ENCODE results near the gene PPP6R1.

PPP6R1 gene

DNA sequence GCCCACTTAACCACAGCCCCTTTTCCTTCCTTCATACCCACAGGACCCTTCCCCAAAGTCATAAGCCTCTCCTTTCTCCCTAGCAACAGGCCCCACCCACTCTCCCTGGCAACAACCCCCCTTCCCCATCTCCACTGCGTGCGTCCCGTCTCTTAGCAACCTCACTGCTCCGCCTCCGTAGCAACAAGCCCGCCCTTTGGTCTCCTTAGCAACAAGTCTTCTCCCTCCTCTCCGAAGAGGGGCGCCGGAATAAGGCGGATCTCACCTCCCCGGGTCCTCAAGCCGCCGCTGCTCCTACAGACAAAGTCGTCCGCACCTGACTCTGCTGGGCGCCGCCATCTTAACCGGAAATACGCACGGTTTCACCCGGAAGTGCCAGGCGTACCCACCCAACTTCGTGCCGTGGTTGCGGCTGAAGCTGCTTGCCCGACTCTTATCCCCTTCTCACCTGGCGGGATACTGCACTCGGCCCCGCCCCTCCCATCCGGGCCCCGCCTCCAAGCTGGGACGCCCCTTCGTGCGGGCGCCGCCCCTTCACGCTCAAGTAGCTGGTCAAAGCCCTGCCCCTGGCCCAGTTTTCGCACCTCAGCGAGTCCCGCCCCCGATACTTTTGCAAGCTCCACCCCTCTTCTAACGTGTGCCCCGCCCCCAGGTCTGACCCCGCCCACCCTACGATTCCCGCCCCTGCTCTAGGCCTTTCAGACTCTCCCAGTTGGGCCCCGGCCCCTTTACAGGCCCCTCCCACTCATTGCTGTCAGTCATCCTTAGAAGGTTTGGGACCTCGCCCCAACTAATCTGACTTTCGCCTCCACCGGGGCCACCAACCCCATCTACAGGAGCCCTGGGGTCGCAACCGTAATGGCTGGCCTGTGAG is 21.2 kb upstream of the PPP6R1 start, which contains the start of gene HSPBP1:
TSS of gene HSPBP1 (minus strand) at position 341 of the 874 bp plus-strand sequence. CDS start 502 bp downstream, outside the sequence.
- 3 to 6% methylated on average over 34 to 50 of the region's 52 CpGs for WGBS, 2 experiments (ENCODE audit: insufficient coverage in 2 of 2)
- Histone ChIP-seq H3K36me3 (ENCODE audit: control insufficient read depth, insufficient read depth, low read length) (peaks cover 20% of the 10 kb centered on the region), H3K27ac (ENCODE audit: low read depth, low read length, severe bottlenecking) (peak within 1 kb of the TSS; percentile 85), H3K4me3 (ENCODE audit: extremely low read depth, insufficient read depth, low read length, poor library complexity, severe bottlenecking) (peak within 1 kb of the TSS; percentile 61), H3K4me1 (ENCODE audit: control insufficient read depth, insufficient read depth, low read length, poor library complexity, severe bottlenecking) (peaks cover 7% of the 10 kb centered on the region), H3K9me3 (ENCODE audit: control insufficient read depth, low read length) (no peaks in the 10 kb centered on the region)

- 1 to 2% methylated on average over 18 to 22 of the region's 23 CpGs for WGBS, 2 experiments (ENCODE audit: insufficient coverage in 2 of 2)
- H3K27ac ChIP-seq (ENCODE audit: low read depth, low read length, severe bottlenecking) = peak overlapping the region; percentile 85
Observed at GRCh38 chr19:55279340-55279739, 20.5 kb upstream of the PPP6R1 start.

DNA sequence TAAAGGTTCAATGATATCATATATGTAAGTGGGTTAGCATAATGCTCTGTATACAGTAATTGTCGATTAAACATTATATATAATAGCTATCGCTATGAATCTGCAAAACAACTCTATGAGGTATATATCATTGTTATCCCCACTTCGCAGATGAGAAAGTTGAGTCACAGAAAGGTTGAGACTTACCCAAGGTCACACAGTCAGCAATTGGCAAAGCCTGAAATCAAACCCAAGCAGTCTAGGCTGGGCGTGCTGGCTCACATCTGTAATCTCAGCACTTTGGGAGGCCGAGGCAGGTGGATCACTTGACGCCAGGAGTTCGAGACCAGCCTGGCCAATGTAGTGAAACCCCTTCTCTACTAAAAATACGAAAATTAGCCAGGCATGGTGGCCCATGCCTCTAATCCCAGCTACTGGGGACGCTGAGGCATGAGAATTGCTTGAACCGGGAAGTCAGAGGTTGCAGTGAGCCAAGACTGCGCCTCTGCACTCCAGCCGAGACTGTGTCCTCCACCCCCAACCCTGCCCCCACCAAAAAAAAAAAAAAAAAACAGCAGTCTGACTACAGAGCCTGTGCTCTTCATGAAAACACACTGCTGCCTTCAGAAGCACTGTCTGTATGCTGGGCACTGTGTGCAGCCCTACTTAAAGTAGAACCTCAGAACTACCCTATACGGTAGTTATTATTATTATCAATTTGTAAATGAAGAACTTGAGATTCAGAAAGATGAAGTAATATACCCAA is 19.7 kb upstream of the PPP6R1 start:
- WGBS, 2 experiments (ENCODE audit: insufficient coverage in 2 of 2) = 90 to 94% methylated on average over 10 of the region's 13 CpGs
- H3K36me3 ChIP-seq (ENCODE audit: control insufficient read depth, insufficient read depth, low read length) = peaks cover 30% of the 10 kb centered on the region
- no peaks in the 10 kb centered on the region for H3K9me3 ChIP-seq (ENCODE audit: control insufficient read depth, low read length)
- no peak overlapping the region for H3K27ac ChIP-seq (ENCODE audit: low read depth, low read length, severe bottlenecking)
- peak overlapping the region; percentile 61 for H3K4me3 ChIP-seq (ENCODE audit: extremely low read depth, insufficient read depth, low read length, poor library complexity, severe bottlenecking)
- peaks cover 4% of the 10 kb centered on the region for H3K4me1 ChIP-seq (ENCODE audit: control insufficient read depth, insufficient read depth, low read length, poor library complexity, severe bottlenecking)

More at GRCh38 chr19:55279340-55279739, 20.5 kb upstream of the PPP6R1 start:
- peaks cover 25% of the 10 kb centered on the region for H3K36me3 ChIP-seq (ENCODE audit: control insufficient read depth, insufficient read depth, low read length)
- H3K9me3 ChIP-seq (ENCODE audit: control insufficient read depth, low read length) = no peaks in the 10 kb centered on the region
- H3K4me1 ChIP-seq (ENCODE audit: control insufficient read depth, insufficient read depth, low read length, poor library complexity, severe bottlenecking) = peaks cover 4% of the 10 kb centered on the region
- peak overlapping the region; percentile 61 for H3K4me3 ChIP-seq (ENCODE audit: extremely low read depth, insufficient read depth, low read length, poor library complexity, severe bottlenecking)

- Histone ChIP-seq H3K9me3 (ENCODE audit: control insufficient read depth, low read length) (no peaks in the 10 kb centered on the region), H3K27ac (ENCODE audit: low read depth, low read length, severe bottlenecking) (no peak overlapping the region), H3K4me3 (ENCODE audit: extremely low read depth, insufficient read depth, low read length, poor library complexity, severe bottlenecking) (no peak overlapping the region), H3K36me3 (ENCODE audit: control insufficient read depth, insufficient read depth, low read length) (peaks cover 38% of the 10 kb centered on the region), H3K4me1 (ENCODE audit: control insufficient read depth, insufficient read depth, low read length, poor library complexity, severe bottlenecking) (peaks cover 4% of the 10 kb centered on the region)
- 85 to 89% methylated on average over 11 to 17 of the region's 17 CpGs for WGBS, 2 experiments (ENCODE audit: insufficient coverage in 2 of 2)
Observed at GRCh38 chr19:55277494-55277893, 18.7 kb upstream of the PPP6R1 start.

- Histone ChIP-seq H3K27ac (ENCODE audit: low read depth, low read length, severe bottlenecking) (no peak overlapping the region), H3K36me3 (ENCODE audit: control insufficient read depth, insufficient read depth, low read length) (peaks cover 44% of the 10 kb centered on the region), H3K4me1 (ENCODE audit: control insufficient read depth, insufficient read depth, low read length, poor library complexity, severe bottlenecking) (peaks cover 4% of the 10 kb centered on the region), H3K9me3 (ENCODE audit: control insufficient read depth, low read length) (no peaks in the 10 kb centered on the region), H3K4me3 (ENCODE audit: extremely low read depth, insufficient read depth, low read length, poor library complexity, severe bottlenecking) (no peak overlapping the region)
- 96 to 98% methylated on average over 13 of the region's 15 CpGs for WGBS, 2 experiments (ENCODE audit: insufficient coverage in 2 of 2)
Observed at GRCh38 chr19:55276720-55277430, 18.1 kb upstream of the PPP6R1 start.

- no peak overlapping the region for H3K27ac ChIP-seq (ENCODE audit: low read depth, low read length, severe bottlenecking)
- H3K9me3 ChIP-seq (ENCODE audit: control insufficient read depth, low read length) = no peaks in the 10 kb centered on the region
- H3K4me3 ChIP-seq (ENCODE audit: extremely low read depth, insufficient read depth, low read length, poor library complexity, severe bottlenecking) = no peak overlapping the region
- H3K4me1 ChIP-seq (ENCODE audit: control insufficient read depth, insufficient read depth, low read length, poor library complexity, severe bottlenecking) = peaks cover 4% of the 10 kb centered on the region
- peaks cover 48% of the 10 kb centered on the region for H3K36me3 ChIP-seq (ENCODE audit: control insufficient read depth, insufficient read depth, low read length)
- WGBS, 2 experiments (ENCODE audit: insufficient coverage in 2 of 2) = 94 to 100% methylated on average over 9 to 15 of the region's 17 CpGs
Observed at GRCh38 chr19:55275851-55276719, 17.3 kb upstream of the PPP6R1 start.

GRCh38 chr19:55273978-55274707 is 15.3 kb upstream of the PPP6R1 start:
- H3K27ac ChIP-seq (ENCODE audit: low read depth, low read length, severe bottlenecking) = no peak overlapping the region
- no peaks in the 10 kb centered on the region for H3K9me3 ChIP-seq (ENCODE audit: control insufficient read depth, low read length)
- WGBS, 2 experiments (ENCODE audit: insufficient coverage in 2 of 2) = 98% methylated on average over 28 to 30 of the region's 36 CpGs
- no peak overlapping the region for H3K4me3 ChIP-seq (ENCODE audit: extremely low read depth, insufficient read depth, low read length, poor library complexity, severe bottlenecking)
- no peaks in the 10 kb centered on the region for H3K4me1 ChIP-seq (ENCODE audit: control insufficient read depth, insufficient read depth, low read length, poor library complexity, severe bottlenecking)
- peaks cover 48% of the 10 kb centered on the region for H3K36me3 ChIP-seq (ENCODE audit: control insufficient read depth, insufficient read depth, low read length)

DNA sequence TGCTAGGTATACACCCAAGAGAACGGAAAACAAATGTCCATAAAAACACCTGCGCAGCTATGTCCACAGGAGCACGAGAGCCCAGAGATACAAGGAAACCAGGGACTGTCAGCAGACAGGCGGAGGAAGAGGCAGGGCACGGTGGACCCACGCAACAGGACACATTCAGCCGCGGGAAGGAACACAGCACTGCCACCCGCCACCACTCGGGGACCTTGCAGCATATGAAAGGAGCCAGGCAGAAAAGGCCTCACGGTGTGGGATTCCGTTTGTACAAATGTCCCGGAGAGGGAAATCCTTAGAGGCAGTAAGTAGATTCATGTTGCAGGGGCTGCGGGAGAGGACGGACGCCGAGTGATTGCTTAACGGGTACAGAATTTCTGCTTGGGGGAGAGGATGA is 13.3 kb upstream of the PPP6R1 start:
- Histone ChIP-seq H3K27ac (ENCODE audit: low read depth, low read length, severe bottlenecking) (no peak overlapping the region), H3K36me3 (ENCODE audit: control insufficient read depth, insufficient read depth, low read length) (peaks cover 47% of the 10 kb centered on the region), H3K4me3 (ENCODE audit: extremely low read depth, insufficient read depth, low read length, poor library complexity, severe bottlenecking) (no peak overlapping the region), H3K4me1 (ENCODE audit: control insufficient read depth, insufficient read depth, low read length, poor library complexity, severe bottlenecking) (no peaks in the 10 kb centered on the region), H3K9me3 (ENCODE audit: control insufficient read depth, low read length) (no peaks in the 10 kb centered on the region)
- WGBS, 2 experiments (ENCODE audit: insufficient coverage in 2 of 2) = 90 to 91% methylated on average over 13 to 18 of the region's 18 CpGs

DNA sequence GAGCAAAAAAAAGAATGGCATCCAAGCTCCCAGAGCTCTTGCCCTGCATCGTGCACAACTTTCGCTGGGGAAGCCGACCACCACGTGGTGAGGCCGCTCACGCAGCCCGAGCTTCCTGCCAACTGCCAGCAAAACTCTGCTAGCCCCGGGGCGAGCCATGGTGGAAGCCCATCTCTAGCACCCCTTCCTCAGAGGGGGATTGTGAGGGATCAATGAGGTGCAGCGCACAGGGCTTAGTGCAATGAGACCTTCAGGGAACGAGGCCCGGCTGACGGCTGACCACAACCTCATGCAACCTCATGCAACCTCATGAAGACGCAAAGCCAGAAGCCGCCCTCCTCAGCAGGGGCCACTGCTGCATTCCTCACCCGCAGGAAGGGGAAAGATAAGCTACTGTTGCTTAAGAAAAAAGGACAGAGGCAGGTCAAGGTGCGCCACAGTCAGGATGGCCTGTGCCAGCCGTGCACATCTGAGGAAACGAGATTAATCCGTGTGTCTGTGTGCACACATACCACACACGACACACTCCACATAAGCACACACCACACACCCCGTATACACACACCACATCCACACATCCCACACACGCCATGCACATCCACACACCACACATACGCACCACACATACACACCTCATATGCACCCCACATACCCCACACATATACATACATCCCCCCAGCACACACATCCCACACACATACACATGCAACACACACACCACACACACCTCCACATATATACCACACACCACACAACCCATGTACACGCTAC is 11.5 kb upstream of the PPP6R1 start:
- 91 to 92% methylated on average over 23 to 25 of the region's 25 CpGs for WGBS, 2 experiments (ENCODE audit: insufficient coverage in 2 of 2)
- peaks cover 5% of the 10 kb centered on the region for H3K9me3 ChIP-seq (ENCODE audit: control insufficient read depth, low read length)
- no peak overlapping the region for H3K4me3 ChIP-seq (ENCODE audit: extremely low read depth, insufficient read depth, low read length, poor library complexity, severe bottlenecking)
- H3K27ac ChIP-seq (ENCODE audit: low read depth, low read length, severe bottlenecking) = no peak overlapping the region
- no peaks in the 10 kb centered on the region for H3K4me1 ChIP-seq (ENCODE audit: control insufficient read depth, insufficient read depth, low read length, poor library complexity, severe bottlenecking)
- peaks cover 35% of the 10 kb centered on the region for H3K36me3 ChIP-seq (ENCODE audit: control insufficient read depth, insufficient read depth, low read length)
